ENCODE data around the gene PRKCE. TPM values are rescaled to one million over a fixed set of nuclear protein-coding genes. Genes with fewer than 3 reads are reported as not detected.
A peak's percentile ranks its signal among the peaks of the same experiment; 100 is the strongest.

The PRKCE gene
- polyA plus RNA-seq, 1 experiment, result 16.7 TPM

GRCh38 chr2:45637440-45637839, 14.0 kb upstream of the PRKCE start:
- TF ChIP-seq, protein P1, sequence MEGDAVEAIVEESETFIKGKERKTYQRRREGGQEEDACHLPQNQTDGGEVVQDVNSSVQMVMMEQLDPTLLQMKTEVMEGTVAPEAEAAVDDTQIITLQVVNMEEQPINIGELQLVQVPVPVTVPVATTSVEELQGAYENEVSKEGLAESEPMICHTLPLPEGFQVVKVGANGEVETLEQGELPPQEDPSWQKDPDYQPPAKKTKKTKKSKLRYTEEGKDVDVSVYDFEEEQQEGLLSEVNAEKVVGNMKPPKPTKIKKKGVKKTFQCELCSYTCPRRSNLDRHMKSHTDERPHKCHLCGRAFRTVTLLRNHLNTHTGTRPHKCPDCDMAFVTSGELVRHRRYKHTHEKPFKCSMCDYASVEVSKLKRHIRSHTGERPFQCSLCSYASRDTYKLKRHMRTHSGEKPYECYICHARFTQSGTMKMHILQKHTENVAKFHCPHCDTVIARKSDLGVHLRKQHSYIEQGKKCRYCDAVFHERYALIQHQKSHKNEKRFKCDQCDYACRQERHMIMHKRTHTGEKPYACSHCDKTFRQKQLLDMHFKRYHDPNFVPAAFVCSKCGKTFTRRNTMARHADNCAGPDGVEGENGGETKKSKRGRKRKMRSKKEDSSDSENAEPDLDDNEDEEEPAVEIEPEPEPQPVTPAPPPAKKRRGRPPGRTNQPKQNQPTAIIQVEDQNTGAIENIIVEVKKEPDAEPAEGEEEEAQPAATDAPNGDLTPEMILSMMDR (IDR thresholded peaks at IDR 0.05; ENCODE audit: low read depth, low read length), result no peak
- DNase-seq (ENCODE audit: low read depth, low spot score), result no peak
- Histone ChIP-seq H3K27ac (ENCODE audit: low read depth, low read length) (no peak overlapping the region), H3K27me3 (ENCODE audit: control insufficient read depth, insufficient read depth, low read length) (peaks cover 21% of the 10 kb centered on the region), H3K9me3 (ENCODE audit: control insufficient read depth, insufficient read depth, low read length) (no peaks in the 10 kb centered on the region), H3K4me3 (ENCODE audit: low read depth, low read length) (no peak overlapping the region)
- ChIA-PET CTCF (interaction anchor here (1.2 kb wide), 1 partner anchor 30 kb away, joined by 3 read pairs; no protein-coding TSS in a partner anchor), POLR2A (no interaction called here)

- no peak overlapping the region for H3K27ac ChIP-seq (ENCODE audit: low read depth, low read length)
- no peak for DNase-seq (ENCODE audit: low read depth, low spot score)
- CTCF ChIA-PET, result no interaction called here
- POLR2A ChIA-PET, result no interaction called here
- TF ChIP-seq, protein P1 (IDR thresholded peaks at IDR 0.05; ENCODE audit: low read depth, low read length), result no peak
- H3K9me3 ChIP-seq (ENCODE audit: control insufficient read depth, insufficient read depth, low read length), result no peaks in the 10 kb centered on the region
- H3K27me3 ChIP-seq (ENCODE audit: control insufficient read depth, insufficient read depth, low read length), result peaks cover 23% of the 10 kb centered on the region
- no peak overlapping the region for H3K4me3 ChIP-seq (ENCODE audit: low read depth, low read length)
Measured at GRCh38 chr2:45640576-45640975, 10.9 kb upstream of the PRKCE start.

DNA sequence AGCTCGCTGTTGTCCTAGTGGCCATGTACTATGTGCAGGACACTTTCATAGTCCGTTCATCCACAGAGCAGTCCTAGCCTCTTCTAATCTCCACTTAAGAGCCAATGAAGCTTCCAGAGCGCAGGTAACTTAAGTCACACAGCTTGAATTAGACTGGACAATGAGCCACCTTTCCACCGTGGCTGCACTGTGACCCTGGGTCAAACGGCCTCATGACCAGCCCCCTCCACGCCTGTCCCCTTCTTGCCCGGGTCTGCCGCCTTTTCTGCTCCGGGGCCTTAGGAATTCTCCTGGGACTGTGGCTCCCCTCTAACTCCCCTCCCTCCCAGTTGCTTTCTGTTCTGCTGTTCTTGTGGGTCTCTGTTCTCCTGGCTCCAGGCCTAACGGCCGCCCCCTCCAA, 8.4 kb upstream of the PRKCE start:
- Histone ChIP-seq H3K27me3 (ENCODE audit: control insufficient read depth, insufficient read depth, low read length) (peaks cover 23% of the 10 kb centered on the region), H3K9me3 (ENCODE audit: control insufficient read depth, insufficient read depth, low read length) (no peaks in the 10 kb centered on the region), H3K27ac (ENCODE audit: low read depth, low read length) (no peak overlapping the region), H3K4me3 (ENCODE audit: low read depth, low read length) (peak overlapping the region; percentile 69)
- DNase-seq (ENCODE audit: low read depth, low spot score), result no peak
- ChIA-PET CTCF (interaction anchor here (0.5 to 2.2 kb wide), 8 partner anchors 9 to 420 kb away, joined by 3 to 6 read pairs (median 5); no protein-coding TSS in a partner anchor), POLR2A (no interaction called here)
- TF ChIP-seq, protein P1 (IDR thresholded peaks at IDR 0.05; ENCODE audit: low read depth, low read length), result no peak

DNA sequence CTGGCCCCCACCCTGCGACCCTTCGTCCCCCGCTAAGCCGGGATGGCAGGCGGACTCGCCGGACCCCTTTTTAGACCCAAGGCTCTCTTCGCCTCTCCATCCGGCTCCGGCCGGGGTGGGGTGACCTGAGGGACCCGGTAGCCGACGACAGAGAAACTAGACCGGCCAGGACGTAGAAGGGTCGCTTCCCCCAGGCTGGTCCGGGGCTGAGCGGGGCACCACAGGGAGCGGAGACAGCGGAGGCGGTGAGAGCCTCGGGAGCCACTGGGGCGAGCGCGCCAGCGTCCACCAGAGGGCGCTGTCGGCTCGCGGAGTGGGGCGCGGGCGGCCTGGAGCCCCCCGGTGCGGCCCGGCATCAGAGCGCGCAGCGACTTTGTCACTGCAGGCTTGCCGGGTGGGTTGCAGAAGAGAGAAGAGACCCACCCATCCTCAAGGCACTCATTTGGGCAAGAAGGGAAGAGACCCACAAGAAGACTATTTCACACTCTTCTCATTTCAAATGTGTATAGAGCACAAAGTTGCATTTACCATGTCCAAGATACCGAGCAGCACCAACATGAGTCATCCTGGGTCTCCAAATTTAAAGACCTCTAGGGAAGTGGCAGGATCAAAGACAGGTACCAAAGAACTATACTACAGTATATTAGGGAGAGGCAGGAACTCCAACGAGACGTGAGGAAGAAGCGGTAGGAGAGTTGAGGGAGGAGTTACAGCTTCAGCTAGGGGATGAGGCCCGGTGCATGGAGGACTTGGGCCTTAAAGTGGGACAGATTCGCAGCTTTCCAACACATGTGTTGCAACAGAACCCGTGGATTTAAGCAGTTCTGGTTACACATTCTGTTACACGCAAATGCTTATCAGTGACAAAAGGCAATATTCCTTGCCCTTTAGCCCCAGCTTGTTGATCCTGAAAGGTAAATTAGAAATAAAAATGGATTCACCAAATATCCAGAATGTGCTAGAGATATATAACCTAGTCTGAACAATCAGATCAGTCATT, 7.6 kb upstream of the PRKCE start:
- no peak for DNase-seq (ENCODE audit: low read depth, low spot score)
- no peak overlapping the region for H3K27ac ChIP-seq (ENCODE audit: low read depth, low read length)
- POLR2A ChIA-PET, result interaction anchor here (0.5 kb wide), 1 partner anchor 333 kb away, joined by 3 read pairs; no protein-coding TSS in a partner anchor

More for the DNA sequence above, 7.6 kb upstream of the PRKCE start:
- Histone ChIP-seq H3K27me3 (ENCODE audit: control insufficient read depth, insufficient read depth, low read length) (peaks cover 23% of the 10 kb centered on the region), H3K9me3 (ENCODE audit: control insufficient read depth, insufficient read depth, low read length) (no peaks in the 10 kb centered on the region), H3K4me3 (ENCODE audit: low read depth, low read length) (peak overlapping the region; percentile 69)
- TF ChIP-seq, protein P1 (IDR thresholded peaks at IDR 0.05; ENCODE audit: low read depth, low read length), result peak; percentile 80
- CTCF ChIA-PET, result interaction anchor here (0.5 to 1.4 kb wide), 10 partner anchors 8 to 420 kb away, joined by 3 to 14 read pairs (median 3); no protein-coding TSS in a partner anchor
